Eye (tissue), 1 donor: Measurements from ENCODE around the gene RIOK2.

ENCODE experiments used
- DNase-seq: peaks from one replicate; pipeline ENCODE4 v3.0.0-alpha.2; 2015

RIOK2 gene

DNA sequence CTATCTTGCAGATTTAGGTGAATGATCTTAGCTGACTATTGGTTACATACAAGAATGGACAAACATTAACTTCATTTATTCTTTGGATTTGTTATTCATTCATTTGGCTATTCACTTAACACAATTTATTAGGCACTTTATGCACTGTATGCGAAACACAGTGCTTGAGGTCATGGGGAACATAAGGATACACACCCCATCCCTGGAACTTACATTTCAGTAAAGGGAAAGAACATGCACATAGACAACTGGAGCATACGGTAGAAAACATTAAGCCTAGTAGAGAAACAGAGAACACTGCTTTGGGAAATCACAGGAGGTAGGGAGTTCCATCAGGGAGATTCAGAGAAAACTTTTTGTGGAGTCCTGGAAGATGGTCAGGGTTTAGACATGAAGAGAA is 62.9 kb downstream of the RIOK2 start:
- no peak for DNase-seq

DNA sequence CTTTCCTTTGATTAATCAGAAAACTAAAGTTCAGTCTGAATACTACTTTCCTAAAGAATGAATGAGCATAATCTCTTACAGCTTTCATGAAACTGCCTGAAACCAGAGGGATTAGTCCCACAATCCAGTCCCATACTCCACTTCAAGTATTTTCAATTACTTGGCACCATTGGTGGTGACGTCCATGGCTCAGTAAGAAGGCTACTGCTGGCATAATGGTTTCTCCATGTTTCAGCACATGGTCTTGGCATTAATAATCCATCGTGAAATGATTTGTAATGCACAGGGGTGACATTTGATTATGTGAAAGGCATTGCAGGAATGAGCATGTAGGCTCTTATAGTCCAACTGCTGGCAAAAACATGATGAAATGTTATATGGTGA is 64.0 kb downstream of the RIOK2 start:
- no peak for DNase-seq

DNA sequence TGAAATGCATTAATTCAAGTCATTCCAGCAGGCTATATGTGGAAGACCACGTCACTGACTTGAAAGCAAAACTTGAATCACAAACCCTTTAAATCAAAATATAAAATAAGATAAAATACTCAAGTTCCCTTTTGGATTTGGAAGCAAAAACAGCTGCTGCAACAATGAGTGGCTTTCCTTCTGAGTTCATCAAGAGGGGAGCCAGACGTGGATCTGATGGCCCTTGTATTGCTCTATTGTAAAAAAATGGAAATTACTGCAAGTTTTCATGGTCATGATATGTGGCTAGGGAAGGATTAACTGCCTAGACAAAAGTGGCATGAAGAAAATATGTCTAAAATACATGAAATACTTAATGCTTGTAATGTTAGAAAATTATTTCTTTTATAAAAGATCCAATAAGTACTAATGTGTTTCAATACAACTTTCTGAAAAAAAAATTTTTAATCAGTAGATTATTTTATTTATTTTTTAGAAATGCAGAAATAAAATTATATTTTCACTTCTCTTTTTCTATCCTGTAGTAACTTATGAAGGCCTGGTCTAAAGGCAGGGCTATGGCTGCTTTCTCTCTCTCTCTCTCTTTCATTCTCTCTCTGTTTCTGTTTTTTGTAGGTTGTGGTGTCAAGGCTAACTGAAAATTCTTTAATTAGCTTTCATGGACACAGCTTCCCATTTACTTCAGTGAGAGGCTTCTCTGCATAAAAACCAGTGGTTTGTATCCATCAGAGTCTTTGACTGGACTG is 64.6 kb downstream of the RIOK2 start:
- no peak for DNase-seq

- DNase-seq, result no peak
Measured at GRCh38 chr5:97115932-97116331, 67.1 kb downstream of the RIOK2 start.

DNA sequence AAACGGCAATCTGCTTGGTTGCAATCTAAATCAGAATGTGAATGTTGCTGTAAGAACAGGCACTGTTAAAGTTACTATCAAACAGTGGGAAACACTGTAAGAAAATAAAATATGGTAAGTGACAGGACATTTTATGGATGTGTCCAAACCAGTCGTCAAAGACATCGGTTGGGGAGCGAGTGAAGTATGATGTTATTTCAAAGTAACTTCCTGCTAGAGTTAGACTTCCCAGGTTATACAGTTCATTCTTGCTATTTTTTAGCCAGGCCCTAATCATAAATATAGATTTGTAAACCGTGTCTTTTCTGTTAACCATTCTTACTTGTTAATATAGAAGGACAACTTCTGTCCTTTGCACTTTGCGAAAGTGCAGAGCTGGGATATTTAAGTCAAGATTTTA is 70.8 kb downstream of the RIOK2 start:
- DNase-seq, result no peak

DNA sequence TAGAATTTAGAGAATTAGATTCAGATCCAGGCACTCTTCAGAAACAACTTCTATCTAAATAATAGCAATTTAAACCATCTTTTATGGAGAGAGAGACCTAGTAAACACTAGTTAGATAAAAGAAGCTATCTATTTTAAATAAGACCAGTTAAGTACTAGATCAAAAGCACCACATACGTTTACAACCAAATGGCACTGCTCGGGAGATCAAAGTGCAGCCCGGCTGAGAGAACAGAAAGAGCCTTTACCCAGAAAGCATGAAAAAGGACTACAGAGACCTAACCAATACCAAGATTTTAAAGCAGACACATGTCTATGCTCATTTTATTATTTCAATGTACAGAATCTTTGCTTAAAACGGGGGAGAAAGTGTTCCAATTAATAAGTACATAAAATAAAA is 71.4 kb downstream of the RIOK2 start:
- DNase-seq, result no peak

GRCh38 chr5:97111004-97111403 is 72.0 kb downstream of the RIOK2 start:
- no peak for DNase-seq
